HepG2 (cell line): ENCODE data around the gene PRXL2A. TPM values are rescaled to one million over a fixed set of nuclear protein-coding genes. Genes with fewer than 3 reads are reported as not detected.

Source experiments
- ATAC-seq: fragments of 200-7000 bp; cut with Tn5 transposase; 3 replicates; pipeline ENCODE4 v1.9.1; 2020; ENCODE audit warnings: mild to moderate bottlenecking, moderate library complexity
- BruUV-seq: library from RNA; stranded (reverse); fragments of 400-500 nt; replicated peaks from 2 replicates; lab custom pipeline; 2021; lab: Mats Ljungman, UMichigan
- CTCF ChIA-PET: fragments of 300-600 bp; formaldehyde crosslinking; extraction: SDS; loops from one replicate; lab custom pipeline; 2021; ENCODE audit warnings: low total read pairs, inconsistent platforms, low intra/inter-chr PET ratio; lab: Yijun Ruan, JAX
- POLR2A ChIA-PET: fragments of 350-600 bp; sonication (Branson Sonifier 250); formaldehyde crosslinking; loops from one replicate; lab custom pipeline; 2020; ENCODE audit warnings: antibody characterized with exemption, inconsistent platforms; lab: Yijun Ruan, JAX
- DNase-seq: peaks from one replicate; pipeline ENCODE4 v3.0.0-alpha.2; 2015; ENCODE audit warnings: low spot score
- FAIRE-seq: peaks from 3 replicates; lab custom pipeline; 2011; peaks lifted over from hg19 to GRCh38; lab: Jason Lieb, UNC
- H2AFZ ChIP-seq: one replicate; pipeline ENCODE4 v1.6.1; 2011; ENCODE audit warnings: low read length, inconsistent platforms
- H3K27ac ChIP-seq: fragments of 300-600 bp; 3 replicates; pipeline ENCODE4 v1.8.0; 2011; ENCODE audit warnings: mixed run types, mild to moderate bottlenecking, mixed read lengths, low read length, inconsistent platforms; ENCODE audit not compliant: insufficient read depth; ENCODE audit errors: extremely low read length
- H3K27me3 ChIP-seq, 2 experiments: fragments of 200-600 bp in 1 of 2; 2 replicates in 1 of 2; 3 replicates in 1 of 2; pipeline versions ENCODE4 v1.6.0 to v1.8.0; 2011; ENCODE audit warnings: low read length in 2 of 2, mild to moderate bottlenecking in 2 of 2, moderate library complexity in 2 of 2, inconsistent platforms in 1 of 2; ENCODE audit not compliant: insufficient read depth in 2 of 2, control insufficient read depth in 1 of 2
- H3K36me3 ChIP-seq, 2 experiments: fragments of 200-600 bp in 1 of 2; replicated peaks in 1 of 2; 2 replicates in 1 of 2; 3 replicates in 1 of 2; pipeline versions ENCODE4 v1.5.1 to v1.8.0; 2011; ENCODE audit warnings: low read length in 2 of 2, inconsistent platforms in 1 of 2; ENCODE audit not compliant: insufficient read depth in 2 of 2, control insufficient read depth in 1 of 2
- H3K4me1 ChIP-seq: 2 replicates; pipeline ENCODE4 v1.5.1; 2012; ENCODE audit warnings: low read length, inconsistent platforms; ENCODE audit not compliant: insufficient read depth
- H3K4me2 ChIP-seq: 2 replicates; pipeline ENCODE4 v1.6.0; 2011; ENCODE audit warnings: low read depth, low read length, inconsistent platforms
- H3K4me3 ChIP-seq, 3 experiments: fragments of 200-600 bp in 1 of 3; sonication (generic), shearing (Covaris generic) in 1 of 3; replicated peaks in 1 of 3; 2 replicates each; pipeline ENCODE4 v1.5.1; 2011 to 2016; ENCODE audit warnings: low read length in 3 of 3, inconsistent platforms in 2 of 3, low read depth in 2 of 3, mild to moderate bottlenecking in 2 of 3, control low read depth in 1 of 3, mixed read lengths in 1 of 3; ENCODE audit not compliant: insufficient read depth in 1 of 3
- H3K79me2 ChIP-seq: one replicate; pipeline ENCODE4 v1.6.1; 2011; ENCODE audit warnings: low read length, inconsistent platforms; ENCODE audit not compliant: insufficient read depth
- H3K9ac ChIP-seq: 2 replicates; pipeline ENCODE4 v1.6.0; 2011; ENCODE audit warnings: mild to moderate bottlenecking, low read depth, low read length, inconsistent platforms; ENCODE audit not compliant: insufficient read depth
- H3K9me3 ChIP-seq: 2 replicates; pipeline ENCODE4 v1.5.1; 2012; ENCODE audit warnings: mild to moderate bottlenecking, low read length
- H4K20me1 ChIP-seq: 2 replicates; pipeline ENCODE4 v1.6.0; 2011; ENCODE audit warnings: inconsistent platforms, mild to moderate bottlenecking, low read length, moderate library complexity; ENCODE audit not compliant: insufficient read depth
- HDAC2 ChIP-seq: sonication (generic); formaldehyde crosslinking; IDR thresholded peaks from 2 replicates; pipeline ENCODE4 v1.4.0; 2020; ENCODE audit warnings: missing genetic modification reagents
- HINFP ChIP-seq: sonication (generic); formaldehyde crosslinking; IDR thresholded peaks from 2 replicates; pipeline ENCODE4 v1.4.0; 2020; ENCODE audit warnings: low read depth, mild to moderate bottlenecking, missing genetic modification reagents
- MTERF4 ChIP-seq: sonication (generic); formaldehyde crosslinking; IDR thresholded peaks from 2 replicates; pipeline ENCODE4 v1.8.0; 2023; ENCODE audit warnings: mild to moderate bottlenecking, missing genetic modification reagents
- PAX8 ChIP-seq: sonication (generic); formaldehyde crosslinking; IDR thresholded peaks from 2 replicates; pipeline ENCODE4 v1.8.0; 2022; ENCODE audit warnings: mild to moderate bottlenecking, missing genetic modification reagents, borderline replicate concordance
- RCOR2 ChIP-seq: IDR thresholded peaks from 2 replicates; pipeline ENCODE4 v1.6.1; 2016; ENCODE audit warnings: missing biosample characterization, missing genetic modification reagents
- TEAD3 ChIP-seq: optimal IDR thresholded peaks from 2 replicates; pipeline ENCODE3; 2016; ENCODE audit warnings: borderline replicate concordance
- TRIM22 ChIP-seq: fragments of 450-650 bp; IDR thresholded peaks from 2 replicates; pipeline ENCODE4 v1.6.1; 2017
- WGBS: methylation state at CpG from one replicate; pipeline ENCODE4 v1.1.6; 2017; ENCODE audit warnings: low lambda C conversion rate; 5-methylcytosine and 5-hydroxymethylcytosine counted together
- in situ Hi-C: cut with HindIII; loops from 2 replicates; pipeline ENCODE4 v1.10.0; 2017; ENCODE audit warnings: low pct_unique_long_range_greater_than_20kb; ENCODE audit not compliant: extremely low pct_ligation_motif_present
- intact Hi-C: fragments of 100-400 bp; cut with micrococcal nuclease; formaldehyde crosslinking; loops from one replicate; pipeline ENCODE4 v1.10.0; 2022; ENCODE audit not compliant: unreplicated experiment
- polyA plus RNA-seq, 8 experiments: library from polyadenylated mRNA; depleted of rRNA in 3 of 8; stranded (reverse) in 7 of 8; unstranded in 1 of 8; fragments of >200 nt; fragmentation: Illumina TruSeq in 4 of 8; extraction: Trizol in 4 of 8; gene quantifications; 2 replicates each; pipeline versions ENCODE4 v1.2.1 to v1.2.3, GENCODE V29; 2011 to 2016; ENCODE audit warnings: low read depth in 4 of 8, missing spikeins in 1 of 8, mixed read lengths in 1 of 8; ENCODE audit not compliant: insufficient read depth in 1 of 8
- total RNA-seq, 5 experiments: library from RNA; depleted of rRNA; stranded (reverse); fragments of >200 nt; fragmentation: Illumina TruSeq; extraction: Trizol; gene quantifications; 2 replicates each; pipeline ENCODE4 v1.2.3, GENCODE V29; 2016; ENCODE audit warnings: low read depth in 1 of 5

The PRXL2A gene
- total and polyA plus RNA-seq, 2 of the 13 experiments (the other 11 are each of a cell fraction or from before 2014, with no cell fraction given), result 43.9 to 79.9 TPM

GRCh38 chr10:80365510-80365909, 42.8 kb upstream of the PRXL2A start:
- CTCF ChIA-PET, result no interaction called here

More at GRCh38 chr10:80365510-80365909, 42.8 kb upstream of the PRXL2A start:
- H4K20me1 ChIP-seq, result no peaks in the 10 kb centered on the region
- no peaks in the 10 kb centered on the region for H3K36me3 ChIP-seq
- no peak overlapping the region for H2AFZ ChIP-seq
- in situ Hi-C loops, result no loop called here
- H3K4me3 ChIP-seq, result no peak overlapping the region
- no peak overlapping the region for H3K9ac ChIP-seq
- no TSS peak for BruUV-seq
- H3K9me3 ChIP-seq, result no peaks in the 10 kb centered on the region
- FAIRE-seq (no peak), ATAC-seq (no peak; the same call in 2 of the 3 replicates), DNase-seq (no peak)
- no peak overlapping the region for H3K27ac ChIP-seq
- POLR2A ChIA-PET, result no interaction called here
- no peak for TF ChIP-seq MTERF4
- TF ChIP-seq PAX8 (CRISPR knock-in tag), result no peak
- no peak for TF ChIP-seq HINFP (CRISPR knock-in tag)
- TF ChIP-seq TEAD3 (CRISPR knock-in tag), result no peak
- no peak for TF ChIP-seq HDAC2
- no peak for TF ChIP-seq RCOR2 (CRISPR knock-in tag)
- no peak for TF ChIP-seq TRIM22
- 0% methylated on average over 1 of the region's 1 CpG for WGBS
- no peaks in the 10 kb centered on the region for H3K4me1 ChIP-seq
- no peak overlapping the region for H3K4me2 ChIP-seq
- no peaks in the 10 kb centered on the region for H3K79me2 ChIP-seq
- no peaks in the 10 kb centered on the region for H3K27me3 ChIP-seq
- intact Hi-C loops, result no loop called here
